COLO668 (cell line): ENCODE data around the gene RHBDL2.
"Not testable (repeated sequence)": the region's sequence is repeated elsewhere in the genome, so short reads cannot be mapped to it uniquely, and the experiment has no call there.

ENCODE experiments used
- DNase-seq: peaks from one replicate; lab custom pipeline; 2025; ENCODE audit not compliant: unreplicated experiment; lab: John Stamatoyannopoulos, UW

The RHBDL2 gene

DNA sequence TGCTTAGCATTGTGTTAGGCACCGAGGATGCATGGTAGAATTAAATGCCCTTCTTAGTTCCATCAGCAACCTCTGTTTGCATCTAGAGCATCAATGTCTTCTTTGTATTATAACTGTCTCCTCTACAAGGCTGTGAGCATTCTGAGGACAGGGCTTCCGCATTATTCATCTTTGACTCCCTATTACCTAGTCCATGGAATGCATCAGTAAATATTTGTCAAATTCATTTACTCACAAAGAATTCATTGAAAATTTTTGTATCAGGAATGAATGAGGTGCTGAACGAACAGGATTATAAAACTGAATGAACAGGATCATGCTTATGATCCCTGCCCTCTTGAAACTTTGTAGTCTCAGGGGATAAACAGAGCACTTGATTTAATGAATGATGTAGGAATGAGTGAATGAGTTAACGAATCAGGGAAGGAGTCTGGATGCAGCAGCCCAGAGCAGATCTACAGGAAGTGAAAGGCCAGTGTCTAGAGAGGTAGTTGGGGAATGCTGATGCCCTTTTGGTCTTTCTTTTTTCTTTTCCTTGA, 2.8 kb downstream of the RHBDL2 start:
- DNase-seq, result no peak

DNA sequence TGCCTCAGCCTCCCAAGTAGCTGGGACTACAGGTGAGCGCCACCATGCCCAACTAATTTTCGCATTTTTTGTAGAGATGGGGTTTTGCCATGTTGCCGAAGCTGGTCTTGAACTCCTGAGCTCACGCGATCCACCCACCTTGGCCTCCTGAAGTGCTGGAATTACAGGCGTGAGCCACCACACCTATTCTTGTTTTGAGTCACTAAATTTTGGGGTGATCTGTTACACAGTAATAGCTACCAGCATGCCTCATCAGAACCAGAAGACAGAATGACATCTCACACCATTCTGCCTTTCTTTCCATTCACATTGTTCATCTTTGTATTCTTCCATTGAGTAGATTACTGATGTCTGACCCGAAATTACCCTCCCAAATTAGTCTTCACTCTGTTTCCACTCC, 9.1 kb downstream of the RHBDL2 start:
- DNase-seq, result no peak

GRCh38 chr1:38929476-38929875, 12.2 kb downstream of the RHBDL2 start:
- DNase-seq, result peak; percentile 23

DNA sequence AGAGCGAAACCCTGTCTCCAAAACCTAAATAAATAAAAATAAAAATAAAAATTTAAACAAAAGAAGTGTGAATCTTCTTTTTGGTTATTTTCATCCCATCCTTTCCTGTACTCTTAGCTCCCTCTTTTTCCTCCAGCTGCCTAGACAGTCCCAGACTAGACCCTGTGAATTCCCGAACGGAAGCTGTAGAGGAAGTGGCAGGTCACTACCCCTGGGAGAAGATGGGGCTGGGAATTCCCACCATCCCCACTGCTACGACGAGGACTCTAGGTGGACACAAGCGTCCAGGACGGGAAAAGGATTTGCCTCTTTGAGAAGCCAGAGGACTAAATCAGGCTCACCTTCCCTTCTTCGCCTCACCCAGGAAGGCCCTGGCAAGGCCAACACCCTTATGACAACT, 12.6 kb downstream of the RHBDL2 start:
- no peak for DNase-seq

GRCh38 chr1:38926091-38926490, 15.5 kb downstream of the RHBDL2 start:
- no peak for DNase-seq

- no peak for DNase-seq
Observed at GRCh38 chr1:38925391-38925790, 16.2 kb downstream of the RHBDL2 start.

GRCh38 chr1:38923607-38924006, 18.0 kb downstream of the RHBDL2 start:
- no peak for DNase-seq

DNA sequence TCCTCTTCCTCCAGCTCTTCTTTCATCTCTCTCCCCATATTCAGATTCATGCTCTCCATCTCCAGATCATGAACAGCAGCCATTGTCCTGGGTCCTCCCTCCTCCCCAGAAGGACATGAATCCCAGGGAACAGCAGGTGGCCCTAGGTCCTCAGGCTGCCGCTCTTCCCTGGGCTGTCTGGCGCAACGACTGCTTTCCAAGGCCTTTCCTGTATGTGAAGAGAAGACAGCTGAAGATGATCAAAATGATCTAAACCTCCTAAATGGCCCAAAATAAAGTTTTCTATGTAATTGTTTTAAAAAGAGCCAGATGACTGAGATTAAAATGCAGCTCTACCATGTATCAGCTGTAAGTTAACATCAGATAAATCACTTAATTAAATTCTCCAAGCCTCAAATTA, 22.5 kb downstream of the RHBDL2 start:
- peak; percentile 19 for DNase-seq

DNA sequence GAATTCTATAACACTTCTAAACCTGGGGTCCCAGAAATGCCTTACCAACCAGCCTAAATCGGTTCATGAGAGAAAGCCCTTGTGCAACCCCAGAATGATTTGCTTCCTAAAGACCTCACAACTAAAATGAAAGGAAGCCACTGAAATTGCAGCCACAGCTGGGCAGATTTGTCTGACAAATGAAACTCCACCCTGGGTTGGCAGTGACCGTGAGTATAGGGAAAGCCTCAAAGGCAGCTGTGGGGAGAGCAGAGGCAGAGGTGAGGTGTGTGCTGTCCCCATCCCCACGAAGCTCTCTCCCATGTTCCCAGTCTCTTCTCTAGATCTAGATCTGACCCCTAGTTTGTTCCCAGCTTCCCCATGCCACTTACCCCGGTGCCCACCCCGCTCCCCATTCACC, 23.1 kb downstream of the RHBDL2 start:
- no peak for DNase-seq

DNA sequence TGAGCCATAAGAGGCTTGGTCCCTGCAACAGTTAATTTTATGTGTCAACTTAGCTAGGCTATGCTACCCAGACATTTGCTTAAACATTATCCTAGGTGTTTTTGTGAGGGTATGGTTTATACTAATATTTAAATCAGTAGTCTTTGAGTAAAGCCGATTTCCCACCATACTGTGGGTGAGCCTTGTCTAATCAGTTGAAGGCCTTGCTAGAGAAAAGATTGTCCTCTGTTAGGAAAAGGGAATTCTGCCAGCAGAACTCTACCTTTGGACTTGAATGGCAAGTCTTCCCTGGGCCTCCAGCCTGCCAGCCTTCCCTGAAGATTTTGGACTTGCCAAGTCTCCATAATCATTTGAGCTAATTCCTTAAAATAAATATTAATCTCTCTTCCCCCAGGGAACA, 23.9 kb downstream of the RHBDL2 start:
- DNase-seq, result no peak

- DNase-seq, result no peak
Observed at GRCh38 chr1:38917337-38917736, 24.3 kb downstream of the RHBDL2 start.

DNA sequence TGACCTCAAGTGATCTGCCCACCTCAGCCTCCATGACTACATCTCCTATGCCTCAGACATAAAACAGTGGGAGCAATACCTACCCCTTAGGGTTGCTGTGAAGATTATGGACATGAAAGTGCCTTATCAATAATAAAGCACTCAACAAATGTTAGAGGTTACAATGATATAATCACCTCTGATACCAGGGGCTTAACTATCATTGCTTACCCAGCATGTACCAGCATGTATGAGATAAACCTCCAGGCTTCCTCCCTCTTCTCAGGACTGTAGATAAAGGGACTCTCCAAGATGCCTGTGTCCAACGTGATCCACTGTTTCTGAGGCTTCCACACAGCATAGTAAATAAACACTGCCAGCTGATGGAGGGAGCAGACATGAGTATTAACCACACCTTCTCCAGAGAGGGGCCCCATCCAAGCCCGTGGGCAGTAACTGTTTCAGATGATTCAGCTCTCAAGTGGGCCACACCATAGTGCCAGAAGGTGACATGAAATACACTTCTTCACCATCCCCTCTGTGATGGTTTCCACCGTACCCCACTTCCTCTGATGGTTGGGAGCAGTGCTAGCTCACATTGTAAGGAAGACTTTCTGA, 26.2 kb downstream of the RHBDL2 start:
- DNase-seq, result no peak

GRCh38 chr1:38914908-38915307, 26.7 kb downstream of the RHBDL2 start:
- DNase-seq, result not testable (repeated sequence)

- DNase-seq, result no peak
Observed at GRCh38 chr1:38908821-38909220, 32.8 kb downstream of the RHBDL2 start.

GRCh38 chr1:38905985-38906384, 35.6 kb downstream of the RHBDL2 start:
- DNase-seq, result no peak

GRCh38 chr1:38899560-38899959, 42.1 kb downstream of the RHBDL2 start:
- DNase-seq, result no peak

GRCh38 chr1:38898653-38899230, 42.9 kb downstream of the RHBDL2 start:
- no peak for DNase-seq

- DNase-seq, result no peak
Observed at GRCh38 chr1:38896169-38896568, 45.5 kb downstream of the RHBDL2 start.

GRCh38 chr1:38892976-38893375, 48.7 kb downstream of the RHBDL2 start:
- no peak for DNase-seq

- DNase-seq, result no peak
Observed at GRCh38 chr1:38891753-38892152, 49.9 kb downstream of the RHBDL2 start.

- no peak for DNase-seq
Observed at GRCh38 chr1:38889589-38889988, 52.0 kb downstream of the RHBDL2 start.

- no peak for DNase-seq
Observed at GRCh38 chr1:38888423-38889333, 53.0 kb downstream of the RHBDL2 start.
